NCI-H1417 (cell line): ENCODE results near the gene FAM222B.
A peak's percentile ranks its signal among the peaks of the same experiment; 100 is the strongest.
"Not testable (repeated sequence)": the region's sequence is repeated elsewhere in the genome, so short reads cannot be mapped to it uniquely, and the experiment has no call there.

ENCODE experiments used
- DNase-seq, 3 experiments: peaks; one replicate each; lab custom pipeline; 2025; lab: John Stamatoyannopoulos, UW

The FAM222B gene

GRCh38 chr17:28842282-28843012 is at the start of gene FAM222B:
FAM222B (minus strand) TSS chr17:28842790; CDS start chr17:28766667, 76,123 bp downstream.
- DNase-seq = peak; percentile 85 to 94 (median 88)

- DNase-seq = no peak
Measured at GRCh38 chr17:28892024-28892423, 49.4 kb upstream of the FAM222B start.

GRCh38 chr17:28891201-28891600 is 48.6 kb upstream of the FAM222B start:
- no peak for DNase-seq

GRCh38 chr17:28889996-28890395 is 47.4 kb upstream of the FAM222B start:
- no peak for DNase-seq

GRCh38 chr17:28888832-28889231 is 46.2 kb upstream of the FAM222B start:
- no peak for DNase-seq

GRCh38 chr17:28887871-28888471 is 45.4 kb upstream of the FAM222B start:
- DNase-seq = no peak

GRCh38 chr17:28885951-28886350 is 43.4 kb upstream of the FAM222B start:
- no peak for DNase-seq

- no peak for DNase-seq
Measured at GRCh38 chr17:28885363-28885762, 42.8 kb upstream of the FAM222B start.

GRCh38 chr17:28883967-28884702 is 41.5 kb upstream of the FAM222B start:
- DNase-seq = no peak

GRCh38 chr17:28882154-28882895 is 39.7 kb upstream of the FAM222B start:
- DNase-seq = no peak

- no peak for DNase-seq
Measured at GRCh38 chr17:28881533-28882056, 39.0 kb upstream of the FAM222B start.

GRCh38 chr17:28880572-28880945 is 38.0 kb upstream of the FAM222B start:
- no peak for DNase-seq

GRCh38 chr17:28879886-28880571 is 37.4 kb upstream of the FAM222B start:
- DNase-seq = no peak

- DNase-seq = peak in 2 of 3 experiments; percentile 43 to 64
Measured at GRCh38 chr17:28878981-28879380, 36.4 kb upstream of the FAM222B start.

- no peak for DNase-seq
Measured at GRCh38 chr17:28878158-28878910, 35.7 kb upstream of the FAM222B start.

GRCh38 chr17:28877150-28877711 is 34.6 kb upstream of the FAM222B start:
- not testable (repeated sequence) for DNase-seq

- DNase-seq = no peak
Measured at GRCh38 chr17:28875848-28876550, 33.4 kb upstream of the FAM222B start.

GRCh38 chr17:28874750-28875149 is 32.2 kb upstream of the FAM222B start:
- no peak for DNase-seq

- DNase-seq = no peak
Measured at GRCh38 chr17:28873839-28874238, 31.2 kb upstream of the FAM222B start.
